ENCODE results near the gene SOD3. TPM values are rescaled to one million over a fixed set of nuclear protein-coding genes. Genes with fewer than 3 reads are reported as not detected.

The SOD3 gene
- total RNA-seq, 1 experiment from 2014 or later = 26.2 TPM

DNA sequence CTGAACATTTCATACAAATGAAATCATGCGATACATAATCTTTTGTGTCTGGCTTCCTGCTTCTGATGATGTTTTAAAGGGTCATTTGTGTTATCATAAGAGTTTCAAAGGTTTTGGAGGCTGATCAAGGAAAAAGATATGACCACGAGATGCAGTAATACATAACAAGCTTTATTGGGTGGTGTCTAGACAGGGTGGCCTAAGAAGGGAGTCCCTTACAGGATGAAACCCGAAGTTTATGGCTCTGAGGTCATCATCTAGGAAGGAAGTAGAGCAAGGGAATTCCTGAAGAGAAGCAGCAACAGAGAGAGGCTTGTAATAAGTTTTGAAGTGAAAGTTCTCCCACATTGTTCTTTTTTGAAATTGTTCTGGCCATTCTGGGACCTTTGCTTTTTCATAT is 40.8 kb upstream of the SOD3 start:
- Mint-ChIP-seq H3K4me3 (ENCODE audit: low read depth, unreplicated experiment) (no peak overlapping the region), H3K27ac (ENCODE audit: unreplicated experiment) (peak overlapping the region; percentile 51), H3K4me1 (ENCODE audit: low read depth, unreplicated experiment) (peaks cover 21% of the 10 kb centered on the region), H3K36me3 (ENCODE audit: insufficient read depth, unreplicated experiment) (no peaks in the 10 kb centered on the region), H3K27me3 (ENCODE audit: unreplicated experiment) (no peaks in the 10 kb centered on the region), H3K9me3 (ENCODE audit: low read depth, unreplicated experiment) (peaks cover 8% of the 10 kb centered on the region)
- no TSS peak for BruUV-seq (replicated peaks)
- no peak for TF ChIP-seq CTCF (IDR thresholded peaks at IDR 0.05; ENCODE audit: unreplicated experiment)
- intact Hi-C loops (cut with micrococcal nuclease; ENCODE audit: unreplicated experiment) = loop anchor here (5.0 kb wide), 1 partner anchor 38 kb away; no protein-coding TSS in a partner anchor
- DNase-seq = no peak
- CTCF ChIA-PET = interaction anchor here (1.1 to 1.3 kb wide), 3 partner anchors 9 to 48 kb away, joined by 3 to 6 read pairs (median 3); no protein-coding TSS in a partner anchor

GRCh38 chr4:24763631-24764297 is 31.6 kb upstream of the SOD3 start:
- H3K4me1 Mint-ChIP-seq (ENCODE audit: low read depth, unreplicated experiment) = peaks cover 20% of the 10 kb centered on the region
- TSS peak; percentile 77 for BruUV-seq (replicated peaks)
- H3K36me3 Mint-ChIP-seq (ENCODE audit: insufficient read depth, unreplicated experiment) = no peaks in the 10 kb centered on the region
- peak; percentile 16 for DNase-seq
- TF ChIP-seq CTCF (IDR thresholded peaks at IDR 0.05; ENCODE audit: unreplicated experiment) = no peak
- peak overlapping the region; percentile 42 for H3K27ac Mint-ChIP-seq (ENCODE audit: unreplicated experiment)
- intact Hi-C loops (cut with micrococcal nuclease; ENCODE audit: unreplicated experiment) = no loop called here
- H3K4me3 Mint-ChIP-seq (ENCODE audit: low read depth, unreplicated experiment) = no peak overlapping the region
- CTCF ChIA-PET = interaction anchor here (0.6 to 1.0 kb wide), 2 partner anchors 9 to 48 kb away, joined by 3 read pairs; no protein-coding TSS in a partner anchor
- no peaks in the 10 kb centered on the region for H3K27me3 Mint-ChIP-seq (ENCODE audit: unreplicated experiment)
- H3K9me3 Mint-ChIP-seq (ENCODE audit: low read depth, unreplicated experiment) = no peaks in the 10 kb centered on the region

- intact Hi-C loops (cut with micrococcal nuclease; ENCODE audit: unreplicated experiment) = no loop called here
These were observed 31.0 kb upstream of the SOD3 start for GRCh38 chr4:24764345-24764744.

GRCh38 chr4:24765376-24765988 is 29.9 kb upstream of the SOD3 start:
- no TSS peak for BruUV-seq (replicated peaks)
- Mint-ChIP-seq H3K9me3 (ENCODE audit: low read depth, unreplicated experiment) (no peaks in the 10 kb centered on the region), H3K27me3 (ENCODE audit: unreplicated experiment) (no peaks in the 10 kb centered on the region), H3K4me1 (ENCODE audit: low read depth, unreplicated experiment) (peaks cover 30% of the 10 kb centered on the region), H3K27ac (ENCODE audit: unreplicated experiment) (no peak overlapping the region), H3K4me3 (ENCODE audit: low read depth, unreplicated experiment) (no peak overlapping the region), H3K36me3 (ENCODE audit: insufficient read depth, unreplicated experiment) (peaks cover 5% of the 10 kb centered on the region)
- no peak for DNase-seq
- TF ChIP-seq CTCF (IDR thresholded peaks at IDR 0.05; ENCODE audit: unreplicated experiment) = no peak
- intact Hi-C loops (cut with micrococcal nuclease; ENCODE audit: unreplicated experiment) = no loop called here
- CTCF ChIA-PET = no interaction called here

More at GRCh38 chr4:24764345-24764744, 31.0 kb upstream of the SOD3 start:
- Mint-ChIP-seq H3K27me3 (ENCODE audit: unreplicated experiment) (no peaks in the 10 kb centered on the region), H3K36me3 (ENCODE audit: insufficient read depth, unreplicated experiment) (no peaks in the 10 kb centered on the region), H3K27ac (ENCODE audit: unreplicated experiment) (peak overlapping the region; percentile 42), H3K9me3 (ENCODE audit: low read depth, unreplicated experiment) (no peaks in the 10 kb centered on the region), H3K4me1 (ENCODE audit: low read depth, unreplicated experiment) (peaks cover 20% of the 10 kb centered on the region), H3K4me3 (ENCODE audit: low read depth, unreplicated experiment) (no peak overlapping the region)
- no peak for DNase-seq
- BruUV-seq (replicated peaks) = no TSS peak
- TF ChIP-seq CTCF (IDR thresholded peaks at IDR 0.05; ENCODE audit: unreplicated experiment) = no peak
- CTCF ChIA-PET = interaction anchor here (0.6 to 1.0 kb wide), 2 partner anchors 9 to 69 kb away, joined by 3 read pairs; no protein-coding TSS in a partner anchor
